Spleen (tissue), 11 donors: ENCODE data around the gene CLEC16A. TPM values are rescaled to one million over a fixed set of nuclear protein-coding genes. Genes with fewer than 3 reads are reported as not detected.
A peak's percentile ranks its signal among the peaks of the same experiment; 100 is the strongest.

Experiments
- DNase-seq: peaks from one replicate; pipeline ENCODE4 v3.0.0-alpha.2; 2020
- H3K27ac ChIP-seq, 8 donors: fragments of 200-600 bp; sonication (generic) in 7 of 8; 1 replicate in 4 of 8; 2 replicates in 4 of 8; pipeline versions ENCODE4 v1.5.0 to v1.8.0; 2016 to 2021; ENCODE audit warnings: inconsistent platforms in 4 of 8, mild to moderate bottlenecking in 4 of 8, moderate library complexity in 1 of 8
- H3K27me3 ChIP-seq, 7 donors: fragments of 200-600 bp; sonication (generic) in 6 of 7; replicated peaks in 1 of 7; 1 replicate in 4 of 7; 2 replicates in 3 of 7; pipeline versions ENCODE4 v1.5.0 to v1.8.0; 2016 to 2021; ENCODE audit warnings: inconsistent platforms in 3 of 7, mild to moderate bottlenecking in 1 of 7
- H3K36me3 ChIP-seq, 6 donors: fragments of 200-600 bp; sonication (generic) in 5 of 6; 1 replicate in 4 of 6; 2 replicates in 2 of 6; pipeline versions ENCODE4 v1.5.0 to v1.8.0; 2016 to 2021; ENCODE audit warnings: inconsistent platforms in 2 of 6
- H3K4me1 ChIP-seq, 6 donors: fragments of 200-600 bp; sonication (generic) in 5 of 6; 1 replicate in 3 of 6; 2 replicates in 3 of 6; pipeline versions ENCODE4 v1.5.0 to v1.8.0; 2016 to 2021; ENCODE audit warnings: inconsistent platforms in 3 of 6
- H3K4me3 ChIP-seq, 8 donors: fragments of 200-600 bp; sonication (generic) in 7 of 8; 1 replicate in 4 of 8; 2 replicates in 4 of 8; pipeline versions ENCODE4 v1.5.0 to v1.8.0; 2016 to 2021; ENCODE audit warnings: inconsistent platforms in 4 of 8, mild to moderate bottlenecking in 4 of 8, moderate library complexity in 2 of 8
- H3K9me3 ChIP-seq, 8 donors: fragments of 200-600 bp; sonication (generic) in 7 of 8; 1 replicate in 4 of 8; 2 replicates in 4 of 8; pipeline versions ENCODE4 v1.5.0 to v1.8.0; 2016 to 2021; ENCODE audit warnings: inconsistent platforms in 4 of 8
- POLR2A ChIP-seq, 3 donors: fragments of 450-650 bp; IDR thresholded peaks; one replicate each; pipeline ENCODE4 v1.5.1; 2017; ENCODE audit warnings: antibody characterized with exemption in 3 of 3, mild to moderate bottlenecking in 1 of 3
- POLR2AphosphoS5 ChIP-seq, 3 donors: sonication (generic); formaldehyde crosslinking; IDR thresholded peaks; one replicate each; pipeline ENCODE4 v1.5.1; 2017; ENCODE audit warnings: antibody characterized with exemption in 3 of 3
- WGBS, 5 donors: extraction: QIAGEN DNeasy Blood & Tissue Kit in 3 of 5; methylation state at CpG; one replicate each; pipeline versions ENCODE4 v1.1.5 to v1.1.7; 2013 to 2018; 5-methylcytosine and 5-hydroxymethylcytosine counted together
- intact Hi-C: fragments of 100-400 bp; cut with DNase I; formaldehyde crosslinking; loops from one replicate; pipeline ENCODE4 v1.15.0; 2023; ENCODE audit warnings: low total_unique reads
- polyA plus RNA-seq, 3 donors: library from polyadenylated mRNA; stranded (reverse); fragments of 200-250 nt; gene quantifications; one replicate each; pipeline ENCODE4 v1.2.1, GENCODE V29; 2013
- total RNA-seq, 7 donors: library from RNA; depleted of rRNA in 3 of 7; stranded (reverse); fragments of >200 nt in 3 of 7; fragmentation: NEBNext Ultra II Directional in 4 of 7; extraction: Animal tissue kit (Norgen Biotek cat#: 25700) in 4 of 7; gene quantifications; one replicate each; pipeline versions ENCODE4 v1.1.0 to v1.2.1, GENCODE V29; 2016 to 2021
- TF ChIP-seq, protein P1 (sequence below), 11 experiments: fragments of 200-600 bp in 7 of 11; fragments of 450-650 bp in 4 of 11; sonication (generic) in 4 of 11; IDR thresholded peaks in 8 of 11; conservative IDR thresholded peaks in 3 of 11; 1 replicate in 7 of 11; 2 replicates in 4 of 11; pipeline versions ENCODE4 v1.4.0 to v1.8.0; 2016 to 2021; ENCODE audit warnings: antibody characterized with exemption in 11 of 11, inconsistent platforms in 4 of 11, mild to moderate bottlenecking in 1 of 11
- donor health status: healthy with polysubstance abuse.
- donor health status: DM: no; HTN: no; CAD: no; lungs with moderate emphysema.
- donor health status: DM: no; HTN: no; CAD: no.
- donor health status: Bipolar disorder and iron deficiency.
- donor health status: healthy.
- donor health status: DM: no; HTN: no; CAD: no.
- donor health status: DM: yes; HTN: yes; CAD: no.

The CLEC16A gene
- total and polyA plus RNA-seq, 10 donors: 7.3 to 54.6 (median 35.1) TPM

DNA sequence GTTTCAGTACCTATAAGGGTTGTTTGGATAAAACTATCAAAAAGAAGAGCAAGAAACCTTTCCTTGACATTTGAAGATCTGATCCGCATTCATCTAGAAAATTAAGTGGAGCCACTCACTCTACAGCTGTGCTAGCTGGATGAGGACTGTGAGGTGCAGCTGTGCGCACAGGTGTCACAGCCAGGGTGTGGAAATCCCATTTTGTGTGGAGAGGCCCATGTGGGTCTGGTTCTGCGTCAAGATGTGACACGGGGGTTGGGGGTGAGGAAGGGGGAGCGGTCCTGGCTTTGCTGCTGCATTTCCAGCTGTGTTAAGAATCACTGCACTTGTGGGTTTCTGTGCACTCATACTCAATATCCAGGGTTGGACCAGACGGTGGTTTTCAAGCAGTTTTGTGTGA, 70.7 kb downstream of the CLEC16A start:
- Histone ChIP-seq H3K9me3 (no peaks in the 10 kb centered on the region), H3K4me1 (peaks cover 0 to 6% (median 0%) of the 10 kb centered on the region in 6 donors), H3K4me3 (no peak overlapping the region), H3K36me3 (peaks cover 0 to 75% (median 9%) of the 10 kb centered on the region in 6 donors), H3K27ac (no peak overlapping the region), H3K27me3 (no peaks in the 10 kb centered on the region)
- WGBS, 5 donors: 91 to 93% (median 92%) methylated on average over 5 to 6 of the region's 6 CpGs
- TF ChIP-seq POLR2A (IDR thresholded peaks at IDR 0.05) (no peak), POLR2AphosphoS5 (IDR thresholded peaks at IDR 0.05) (no peak)
- TF ChIP-seq, protein P1, sequence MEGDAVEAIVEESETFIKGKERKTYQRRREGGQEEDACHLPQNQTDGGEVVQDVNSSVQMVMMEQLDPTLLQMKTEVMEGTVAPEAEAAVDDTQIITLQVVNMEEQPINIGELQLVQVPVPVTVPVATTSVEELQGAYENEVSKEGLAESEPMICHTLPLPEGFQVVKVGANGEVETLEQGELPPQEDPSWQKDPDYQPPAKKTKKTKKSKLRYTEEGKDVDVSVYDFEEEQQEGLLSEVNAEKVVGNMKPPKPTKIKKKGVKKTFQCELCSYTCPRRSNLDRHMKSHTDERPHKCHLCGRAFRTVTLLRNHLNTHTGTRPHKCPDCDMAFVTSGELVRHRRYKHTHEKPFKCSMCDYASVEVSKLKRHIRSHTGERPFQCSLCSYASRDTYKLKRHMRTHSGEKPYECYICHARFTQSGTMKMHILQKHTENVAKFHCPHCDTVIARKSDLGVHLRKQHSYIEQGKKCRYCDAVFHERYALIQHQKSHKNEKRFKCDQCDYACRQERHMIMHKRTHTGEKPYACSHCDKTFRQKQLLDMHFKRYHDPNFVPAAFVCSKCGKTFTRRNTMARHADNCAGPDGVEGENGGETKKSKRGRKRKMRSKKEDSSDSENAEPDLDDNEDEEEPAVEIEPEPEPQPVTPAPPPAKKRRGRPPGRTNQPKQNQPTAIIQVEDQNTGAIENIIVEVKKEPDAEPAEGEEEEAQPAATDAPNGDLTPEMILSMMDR (IDR thresholded peaks at IDR 0.05 in 8 of 11, conservative IDR thresholded peaks at IDR 0.05 in 3 of 11): no peak
- intact Hi-C loops: no loop called here
- no peak for DNase-seq

DNA sequence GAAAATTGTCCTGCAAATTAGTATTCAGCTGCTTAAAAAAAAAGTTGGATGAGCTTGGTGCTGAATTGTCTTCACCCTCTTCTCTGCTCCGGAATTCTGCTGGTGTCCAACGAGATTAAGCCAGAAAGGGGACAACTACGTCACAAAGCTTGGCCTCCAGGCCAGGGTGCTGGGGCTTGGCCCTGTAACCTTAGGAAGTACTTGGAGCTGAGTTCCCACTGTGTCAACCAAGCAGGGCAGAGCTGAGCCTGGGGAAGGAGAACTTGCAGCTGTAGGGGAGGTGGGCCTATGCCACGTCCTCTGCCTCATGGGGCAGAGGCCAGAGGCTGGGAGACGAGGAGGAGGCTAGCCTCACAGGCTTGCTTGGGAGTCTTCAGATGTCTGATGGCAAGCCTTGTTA, 71.2 kb downstream of the CLEC16A start:
- H3K4me3 ChIP-seq: no peak overlapping the region
- no peaks in the 10 kb centered on the region for H3K27me3 ChIP-seq
- H3K9me3 ChIP-seq: no peaks in the 10 kb centered on the region
- 82 to 95% (median 86%) methylated on average over 5 of the region's 5 CpGs for WGBS, 5 donors
- intact Hi-C loops: no loop called here
- no peak for DNase-seq
- H3K27ac ChIP-seq: no peak overlapping the region
- TF ChIP-seq, protein P1 (IDR thresholded peaks at IDR 0.05 in 8 of 11, conservative IDR thresholded peaks at IDR 0.05 in 3 of 11): no peak
- TF ChIP-seq POLR2AphosphoS5 (IDR thresholded peaks at IDR 0.05): peak in 2 of 3 donors; percentile 26 to 38
- no peak for TF ChIP-seq POLR2A (IDR thresholded peaks at IDR 0.05)
- peaks cover 0 to 75% (median 14%) of the 10 kb centered on the region in 6 donors for H3K36me3 ChIP-seq
- H3K4me1 ChIP-seq: peaks cover 0 to 6% (median 0%) of the 10 kb centered on the region in 6 donors

DNA sequence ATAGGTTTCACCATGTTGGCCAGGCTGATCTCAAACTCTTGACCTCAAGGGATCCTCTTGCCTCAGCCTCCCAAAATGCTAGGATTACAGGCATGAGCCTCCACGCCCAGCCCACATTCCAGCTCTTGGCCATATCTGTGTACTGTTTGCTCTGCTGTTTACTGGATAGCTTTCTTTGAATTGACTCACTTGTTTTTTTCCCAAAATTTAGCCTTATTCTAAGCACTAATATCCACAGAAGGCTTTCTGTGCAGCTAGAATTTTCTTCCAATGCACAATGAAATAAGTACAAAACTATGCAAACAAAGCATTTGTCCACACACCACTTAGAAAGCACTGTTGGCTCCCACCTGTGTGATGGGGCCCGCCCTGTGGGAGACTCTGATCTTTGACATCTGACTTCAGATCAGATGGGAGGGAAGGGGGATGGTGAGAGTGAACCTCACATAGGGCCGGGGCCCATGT, 72.2 kb downstream of the CLEC16A start:
- Histone ChIP-seq H3K27me3 (no peaks in the 10 kb centered on the region), H3K4me3 (no peak overlapping the region), H3K9me3 (no peaks in the 10 kb centered on the region), H3K4me1 (no peaks in the 10 kb centered on the region), H3K27ac (no peak overlapping the region), H3K36me3 (peaks cover 0 to 78% (median 20%) of the 10 kb centered on the region in 6 donors)
- 91 to 96% (median 95%) methylated on average over 3 of the region's 3 CpGs for WGBS, 5 donors
- intact Hi-C loops: no loop called here
- DNase-seq: no peak
- TF ChIP-seq, protein P1 (IDR thresholded peaks at IDR 0.05 in 8 of 11, conservative IDR thresholded peaks at IDR 0.05 in 3 of 11): no peak
- TF ChIP-seq POLR2AphosphoS5 (IDR thresholded peaks at IDR 0.05): no peak
- no peak for TF ChIP-seq POLR2A (IDR thresholded peaks at IDR 0.05)

DNA sequence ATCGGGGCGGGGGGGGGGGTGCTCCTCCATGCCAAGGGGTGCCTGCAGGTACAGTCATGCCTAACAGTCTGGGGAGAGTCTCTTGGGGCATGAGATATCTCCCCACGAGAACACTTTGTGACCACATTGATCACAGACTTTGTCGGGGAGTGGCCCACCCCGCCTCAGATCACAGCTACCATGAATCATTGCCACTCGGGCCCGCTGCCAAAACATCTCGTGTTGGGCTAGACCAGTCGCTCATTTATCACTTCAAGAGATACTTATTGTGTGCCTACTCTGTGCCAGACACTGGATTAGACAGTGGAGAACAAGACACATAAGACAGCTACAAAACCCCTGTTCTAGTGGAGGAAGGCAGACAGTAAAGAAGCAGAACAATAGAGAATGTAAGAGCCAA, 72.6 kb downstream of the CLEC16A start:
- no peak for DNase-seq
- H3K36me3 ChIP-seq: peaks cover 0 to 78% (median 23%) of the 10 kb centered on the region in 6 donors
- no peak overlapping the region for H3K27ac ChIP-seq
- no peaks in the 10 kb centered on the region for H3K27me3 ChIP-seq
- intact Hi-C loops: no loop called here
- no peak for TF ChIP-seq POLR2A (IDR thresholded peaks at IDR 0.05)
- no peak for TF ChIP-seq POLR2AphosphoS5 (IDR thresholded peaks at IDR 0.05)
- TF ChIP-seq, protein P1 (IDR thresholded peaks at IDR 0.05 in 8 of 11, conservative IDR thresholded peaks at IDR 0.05 in 3 of 11): no peak
- H3K9me3 ChIP-seq: no peaks in the 10 kb centered on the region
- no peaks in the 10 kb centered on the region for H3K4me1 ChIP-seq
- WGBS, 5 donors: 81 to 89% (median 85%) methylated on average over 9 of the region's 9 CpGs
- no peak overlapping the region for H3K4me3 ChIP-seq
